GM19395 (cell line): ENCODE measurements around the gene PRCD.
A peak's percentile ranks its signal among the peaks of the same experiment; 100 is the strongest.

ENCODE experiments used
- ATAC-seq: cut with Tn5 transposase; IDR thresholded peaks from one replicate; pipeline ENCODE4 v1.9.1; 2021; ENCODE audit warnings: mild to moderate bottlenecking, moderate library complexity; ENCODE audit not compliant: unreplicated experiment

PRCD gene, protein sequence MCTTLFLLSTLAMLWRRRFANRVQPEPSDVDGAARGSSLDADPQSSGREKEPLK

DNA sequence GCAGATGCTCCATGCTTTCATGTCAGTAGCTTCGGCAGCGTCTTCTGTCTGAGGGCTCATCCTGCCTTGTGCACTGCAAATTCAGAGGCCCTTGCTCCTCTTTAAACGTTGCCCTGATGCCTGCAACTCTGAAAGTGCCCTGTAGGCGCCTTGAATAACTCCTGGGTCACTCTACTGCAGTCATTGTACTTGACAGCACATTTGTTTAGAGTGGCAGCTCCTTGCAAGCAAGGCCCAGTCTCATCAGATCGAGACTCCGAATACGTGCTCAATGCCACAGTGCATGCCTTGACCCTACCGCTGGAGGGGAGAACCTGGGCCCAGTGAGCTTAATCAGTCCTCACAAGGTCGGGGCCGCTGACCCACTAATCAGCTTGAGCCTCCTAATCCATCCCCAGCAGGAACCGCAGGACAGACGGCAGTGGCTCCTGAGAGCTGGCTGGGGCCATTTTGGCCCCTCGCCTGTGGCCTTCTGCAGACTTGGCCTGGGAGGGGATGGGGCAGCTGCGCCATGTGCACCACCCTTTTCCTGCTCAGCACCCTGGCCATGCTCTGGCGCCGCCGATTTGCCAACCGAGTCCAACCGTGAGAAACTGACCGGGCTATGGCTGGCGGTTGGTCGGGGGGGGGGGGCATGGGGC lies at the start of gene PRCD:
PRCD (plus strand) TSS at position 414 of the 641 bp plus-strand sequence; CDS start at position 512, 98 bp downstream.
- no peak for ATAC-seq

DNA sequence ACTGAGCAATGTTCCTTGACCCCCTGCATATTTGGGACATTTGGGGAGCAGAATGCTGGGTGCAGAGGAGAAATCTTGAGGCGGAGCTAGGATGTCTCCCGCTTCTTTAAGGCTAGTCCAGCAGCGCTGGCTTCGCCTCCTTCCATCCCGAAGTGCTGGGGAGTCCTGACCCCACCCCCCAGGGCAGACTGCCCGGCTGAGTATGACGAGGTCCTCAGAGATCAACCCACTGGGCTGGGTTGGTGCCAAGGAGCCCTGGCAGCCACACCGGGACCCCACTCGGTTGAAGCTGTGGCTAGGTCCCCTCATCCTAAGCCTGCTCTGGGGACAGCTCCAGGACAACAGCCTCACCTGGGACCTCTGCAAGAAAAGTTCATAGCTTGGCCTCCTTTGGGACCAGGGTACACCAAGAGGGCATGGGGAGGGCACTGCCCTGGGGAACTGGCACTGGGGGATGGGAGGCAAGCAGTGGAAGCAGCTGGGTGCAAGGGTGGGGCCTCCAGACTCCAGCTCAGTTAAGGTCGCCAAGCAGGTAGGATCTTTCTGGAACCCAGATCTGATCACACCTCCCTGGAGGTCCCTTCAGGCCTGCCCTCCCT lies 49.6 kb upstream of the PRCD start:
- no peak for ATAC-seq

DNA sequence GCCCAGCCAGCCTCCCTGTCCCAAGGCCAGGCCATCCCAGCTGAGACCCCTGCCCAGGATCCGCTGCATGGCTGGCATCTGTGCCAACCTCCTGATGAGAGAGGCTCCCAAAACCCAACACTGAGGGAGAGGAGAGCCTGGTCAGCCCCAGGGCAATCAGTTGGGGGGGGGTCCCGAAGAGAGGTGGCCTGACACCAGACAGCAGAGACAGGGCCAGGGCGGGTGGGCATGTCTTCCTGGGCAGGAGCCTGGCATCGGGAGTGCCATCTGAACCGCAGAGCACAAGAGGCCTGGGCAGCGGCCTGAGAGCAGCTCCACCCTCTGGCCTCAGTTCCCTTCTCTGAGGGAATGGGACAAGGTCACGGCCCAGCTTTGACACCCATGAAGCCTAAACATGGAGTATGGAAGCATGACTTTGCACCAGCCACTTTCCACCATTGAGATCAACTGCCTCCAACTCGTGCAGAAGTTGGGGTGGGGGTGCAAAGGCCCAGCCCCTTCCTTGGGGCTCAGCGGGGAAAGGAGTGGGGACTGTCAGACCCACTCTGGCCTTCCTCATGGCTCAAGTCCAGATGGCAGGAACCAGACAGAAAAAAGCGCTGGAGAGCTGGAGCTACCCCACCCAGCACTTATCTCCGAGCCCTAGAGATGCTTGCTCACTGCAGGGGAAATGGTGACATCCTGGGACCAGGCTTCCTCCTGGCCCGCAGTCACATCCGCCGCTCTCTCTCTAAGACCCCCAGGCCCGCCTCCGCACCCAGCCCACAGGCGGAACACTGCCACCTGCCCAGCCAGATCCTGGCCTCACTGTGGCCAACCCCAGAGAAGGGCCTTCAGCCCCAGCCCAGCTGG lies 48.3 kb upstream of the PRCD start:
- ATAC-seq = peak; percentile 7

DNA sequence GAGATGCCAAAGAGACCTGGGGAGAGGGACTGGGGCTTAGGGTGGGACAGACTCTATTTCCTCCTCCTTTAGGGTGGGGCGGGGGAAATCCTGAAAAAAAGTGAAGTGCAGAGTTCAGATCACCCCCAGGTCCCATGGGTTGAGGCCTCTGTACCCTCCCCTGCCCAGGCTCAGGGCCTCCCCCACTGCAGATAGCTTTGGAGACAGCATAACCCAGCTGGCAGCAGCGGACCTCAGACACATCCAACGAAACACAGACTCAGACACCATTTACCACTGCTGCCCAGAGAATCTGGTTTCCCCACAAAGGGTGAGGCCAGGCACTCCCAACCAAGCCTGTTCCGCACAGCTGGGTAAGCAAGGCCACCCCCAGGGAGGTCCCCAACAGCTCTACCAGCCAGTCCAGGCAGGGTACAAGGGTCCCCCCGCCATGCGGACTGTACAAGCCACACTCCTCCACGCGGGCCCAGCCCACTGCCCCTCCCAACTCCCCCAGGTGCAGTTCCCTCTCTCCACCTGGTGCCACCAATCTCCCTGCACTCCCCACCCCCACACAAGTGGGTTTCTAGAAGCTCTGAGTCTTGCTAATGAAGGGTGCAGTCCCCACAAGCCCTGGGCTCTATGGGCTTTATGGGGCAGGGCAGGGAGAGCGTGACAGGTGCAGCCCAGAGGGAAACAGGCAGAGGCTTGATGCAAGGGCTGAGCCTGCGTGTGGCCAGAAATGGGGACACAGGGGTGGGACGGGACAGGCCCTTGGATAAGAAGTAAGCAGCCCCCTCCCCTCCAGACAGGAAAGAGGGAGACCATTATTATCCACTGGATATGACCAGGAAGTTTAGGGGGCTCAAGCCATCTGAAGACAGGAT lies 47.5 kb upstream of the PRCD start:
- ATAC-seq = peak; percentile 37

DNA sequence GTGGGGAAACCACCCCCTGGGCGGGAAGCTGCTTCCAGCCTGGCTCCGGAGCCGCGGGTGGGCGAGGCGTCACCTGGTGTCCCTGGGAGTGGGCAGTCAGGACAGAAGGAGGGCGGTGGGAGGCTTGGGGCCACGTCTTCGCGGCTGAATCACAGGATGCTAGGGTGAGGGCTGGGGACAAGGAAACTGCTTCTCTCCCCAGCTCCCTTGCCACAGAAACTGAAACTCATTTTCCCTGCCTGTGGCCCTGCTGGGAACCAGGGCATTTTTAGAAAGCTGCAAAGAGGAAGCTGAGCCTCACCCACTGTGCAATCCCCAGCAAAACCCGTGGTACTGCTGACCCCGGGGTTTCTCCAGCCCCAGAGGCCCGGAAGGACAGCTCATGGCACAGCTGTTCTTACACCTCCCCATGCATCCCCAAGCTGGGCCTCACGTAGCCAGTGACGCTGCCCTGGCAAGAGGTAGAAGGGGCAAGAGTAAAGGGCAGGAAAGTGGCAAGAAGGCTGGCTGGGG lies 46.8 kb upstream of the PRCD start:
- ATAC-seq = peak; percentile 40

DNA sequence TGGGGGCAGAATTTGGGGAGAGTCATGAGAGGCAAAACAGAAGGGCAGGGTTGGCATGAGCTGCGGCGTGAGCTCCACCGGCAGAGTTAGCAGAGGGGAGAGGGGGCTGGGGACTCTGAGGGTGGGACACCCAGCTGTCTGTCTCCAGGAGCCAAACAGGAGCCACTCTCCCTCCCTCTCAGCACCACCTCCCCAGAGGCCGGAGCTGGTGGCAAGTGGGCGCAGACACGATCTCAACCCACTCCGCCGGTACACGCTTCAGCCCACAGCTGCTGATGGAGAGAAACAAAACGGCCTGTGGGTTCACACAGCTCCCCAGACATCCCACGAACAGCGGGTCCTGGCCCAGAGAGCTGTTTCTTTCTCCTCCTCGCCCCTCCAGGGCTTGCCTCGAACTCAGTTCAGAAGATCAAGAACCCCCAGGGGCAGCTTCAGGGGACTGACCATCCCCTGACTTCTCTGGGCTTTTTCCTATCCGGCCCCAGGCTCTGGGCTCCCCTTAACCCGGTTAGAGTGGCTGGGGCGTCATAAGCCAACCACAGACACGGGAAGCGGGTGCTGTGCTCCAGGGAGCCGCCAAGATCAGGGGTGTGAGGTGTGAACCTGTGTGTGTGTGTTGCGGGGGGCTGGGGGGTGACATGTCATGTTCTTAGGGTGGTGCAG lies 46.2 kb upstream of the PRCD start:
- no peak for ATAC-seq

DNA sequence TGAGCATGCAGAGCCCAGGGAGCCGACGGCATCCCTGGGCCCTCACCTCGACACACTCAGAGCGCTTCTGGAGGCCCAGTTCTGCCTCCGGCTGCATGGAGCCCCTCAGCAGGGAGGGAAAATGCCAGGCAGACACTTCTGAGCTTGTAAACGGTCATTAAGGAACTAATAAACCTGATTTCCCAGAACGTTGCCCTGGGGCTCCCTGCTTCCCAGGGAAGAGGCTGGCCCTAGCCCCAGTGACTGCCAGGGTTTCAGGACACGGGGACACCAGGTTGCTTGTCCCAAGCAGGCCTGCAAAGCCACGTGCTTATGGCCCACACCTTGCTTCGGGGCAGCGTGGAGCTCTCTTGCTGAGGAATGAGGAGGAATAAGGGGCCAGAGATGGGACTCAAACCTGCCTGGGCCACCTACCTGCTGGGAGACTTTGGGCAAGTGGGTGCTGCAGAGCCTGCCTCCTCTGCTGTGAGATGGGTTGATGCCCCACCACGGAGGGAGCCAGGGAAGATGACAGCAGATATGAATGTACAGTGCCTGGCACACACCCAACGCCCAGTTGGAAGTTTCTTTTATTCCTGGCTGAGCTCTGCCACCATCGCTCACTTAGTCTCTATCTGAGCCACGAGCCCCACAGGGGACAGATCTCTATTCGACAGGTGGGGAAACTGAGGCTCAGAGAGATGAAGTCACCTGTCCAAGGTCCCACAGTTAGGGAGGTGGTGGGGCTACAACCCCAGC lies 44.0 kb upstream of the PRCD start:
- ATAC-seq = no peak

DNA sequence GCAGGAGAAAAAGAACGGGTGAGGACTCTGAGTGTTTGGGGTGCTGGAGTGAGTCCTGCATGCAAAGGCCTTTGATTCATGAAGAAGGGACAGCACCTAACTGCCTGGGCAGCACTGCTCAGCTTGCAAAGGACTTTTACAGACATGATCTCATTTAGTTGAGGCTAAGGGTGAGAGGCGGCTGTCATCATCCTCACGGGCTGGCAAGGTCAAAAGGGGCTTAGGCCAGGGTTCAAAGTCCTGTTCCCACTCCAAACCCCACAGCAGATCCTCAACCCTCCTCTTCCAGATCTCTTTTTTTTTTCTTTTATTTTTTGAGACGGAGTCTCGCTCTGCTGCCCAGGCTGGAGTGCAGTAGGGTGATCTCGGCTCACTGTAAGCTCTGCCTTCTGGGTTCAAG lies 43.4 kb upstream of the PRCD start:
- no peak for ATAC-seq

DNA sequence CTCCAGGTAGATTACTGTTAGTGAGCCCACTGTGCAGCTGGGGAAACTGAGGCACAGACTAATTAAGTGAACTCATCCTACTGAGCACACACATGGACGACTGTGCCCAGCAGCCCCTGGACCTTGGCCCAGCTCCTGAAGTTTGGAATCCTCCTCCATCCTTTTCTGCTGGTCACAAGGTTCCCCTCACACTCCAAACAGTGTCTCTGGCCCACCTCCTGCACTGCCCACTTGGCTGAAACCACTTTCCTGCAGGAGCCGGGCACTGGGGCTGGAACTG lies 42.2 kb upstream of the PRCD start:
- no peak for ATAC-seq

DNA sequence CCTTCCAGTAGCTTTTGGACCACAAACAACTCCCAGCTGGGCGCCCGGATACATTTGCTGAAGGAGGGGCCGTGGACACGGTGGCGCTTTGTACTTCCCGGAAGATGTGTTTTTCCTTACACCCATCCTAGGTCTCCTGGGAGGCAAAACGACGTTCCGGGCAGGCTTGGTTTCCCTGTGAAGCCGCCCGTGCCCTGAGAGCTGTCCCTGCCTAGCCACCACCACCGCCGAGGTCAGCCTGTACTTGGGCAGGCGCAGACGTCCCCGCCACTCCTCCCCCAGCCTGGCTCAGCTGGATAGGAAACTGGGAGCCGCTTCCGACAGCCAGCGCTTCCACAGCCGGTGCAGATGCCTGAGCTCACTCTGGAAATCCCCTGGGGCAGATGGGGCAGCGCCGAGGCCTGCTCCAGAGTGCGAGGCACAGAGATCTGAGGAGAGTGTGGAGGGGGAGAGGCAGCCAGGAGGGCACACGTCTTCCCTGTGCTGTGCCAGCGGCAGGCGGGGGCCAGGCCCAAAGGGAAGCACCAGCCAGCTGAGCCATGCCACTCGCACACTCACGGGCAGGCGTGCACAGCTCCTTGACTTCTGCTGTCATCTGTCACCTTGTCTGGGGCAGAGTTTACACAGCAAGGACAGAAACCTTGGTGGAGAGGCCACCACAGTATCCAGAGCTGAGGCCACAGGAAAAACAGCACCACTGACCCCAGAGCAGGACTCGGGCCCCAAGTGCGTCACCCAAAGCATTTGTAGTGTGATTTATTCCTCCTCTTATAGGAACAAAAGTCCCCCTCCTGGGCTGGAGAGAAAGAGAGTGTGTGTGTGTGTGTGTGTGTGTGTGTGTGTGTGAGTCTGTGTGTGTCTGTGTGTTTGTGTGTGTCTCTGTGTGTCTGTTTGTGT lies 41.6 kb upstream of the PRCD start:
- no peak for ATAC-seq

DNA sequence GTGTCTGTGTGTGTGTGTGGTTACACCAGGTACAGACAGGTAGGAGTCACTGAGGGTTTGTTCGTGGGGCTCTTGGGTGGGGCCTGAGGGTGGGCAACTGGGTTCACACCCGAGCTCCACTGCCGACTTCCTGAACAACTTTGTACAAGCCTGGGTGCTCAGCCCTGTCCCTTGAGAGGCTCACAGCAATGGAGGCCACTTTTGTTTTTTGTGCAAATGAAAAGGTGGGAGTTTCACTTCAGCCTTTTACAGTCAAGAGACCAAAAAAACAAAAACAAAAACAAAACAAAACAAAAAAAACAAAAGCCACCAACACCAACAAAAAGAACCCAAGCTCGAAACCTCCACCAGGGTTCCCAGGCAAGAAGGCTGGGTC lies 41.0 kb upstream of the PRCD start:
- no peak for ATAC-seq

DNA sequence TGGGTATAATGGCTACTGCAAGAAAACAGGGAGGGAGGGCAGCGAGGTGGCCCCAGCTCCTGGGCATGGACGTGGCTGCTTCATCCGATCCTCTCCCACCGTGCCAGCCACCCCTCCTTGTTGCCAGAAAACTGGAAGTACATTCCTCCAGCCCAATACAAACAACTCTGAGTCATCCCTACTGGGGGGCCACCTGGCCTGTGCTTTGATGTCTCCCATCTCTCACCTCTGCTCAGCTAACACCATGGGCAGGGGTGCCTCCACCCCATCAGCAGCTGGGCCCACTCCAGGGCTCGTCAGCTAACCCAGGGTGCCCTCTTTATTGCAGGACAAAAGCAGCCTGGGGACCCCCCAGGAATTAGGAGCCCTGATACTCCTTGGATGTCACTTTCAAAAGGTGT lies 40.6 kb upstream of the PRCD start:
- no peak for ATAC-seq

DNA sequence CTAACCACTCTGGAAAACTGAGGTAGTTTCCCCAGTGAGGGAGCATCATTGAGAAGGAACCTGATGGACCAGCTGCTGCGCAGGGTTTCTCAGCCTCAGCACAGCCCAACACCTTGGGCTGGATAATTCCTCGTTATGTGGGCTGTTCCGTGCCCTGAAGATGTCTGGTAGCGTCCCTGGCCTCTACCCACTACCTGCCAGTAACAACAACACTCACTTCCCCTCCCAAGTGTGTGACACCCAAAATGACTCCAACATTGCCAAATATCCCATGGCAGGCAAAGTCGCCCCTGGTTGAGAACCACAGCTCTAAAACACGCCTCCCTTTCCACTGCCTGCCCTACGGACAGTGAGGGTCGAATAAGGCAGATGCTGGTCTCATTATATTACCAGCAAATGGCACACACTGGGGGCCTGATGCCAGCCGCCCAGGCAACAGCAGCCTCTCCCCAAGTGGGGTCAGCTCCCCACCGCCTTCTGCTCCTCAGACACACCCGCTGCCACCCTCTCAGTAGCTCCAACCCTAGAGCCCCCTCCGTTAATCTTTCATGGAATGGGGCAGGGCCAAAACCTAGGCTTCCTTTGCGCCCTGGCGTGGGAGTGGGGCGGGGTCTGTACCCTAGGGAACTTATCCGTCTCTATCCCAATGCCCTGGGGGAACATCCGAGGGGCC lies 39.6 kb upstream of the PRCD start:
- no peak for ATAC-seq

DNA sequence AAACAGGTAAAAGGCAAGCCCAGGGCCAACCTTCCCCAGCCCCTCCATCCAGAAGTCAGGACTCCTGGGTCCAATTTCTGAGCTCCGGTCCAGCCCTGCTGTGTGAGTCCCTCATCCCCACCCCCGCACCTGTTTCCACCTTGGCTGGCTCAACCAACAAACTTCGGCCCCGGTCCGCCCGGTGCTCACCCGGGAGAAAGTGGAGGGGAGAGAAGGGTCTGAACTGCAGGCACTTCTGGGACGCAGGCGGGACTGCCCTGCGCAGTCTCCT lies 39.2 kb upstream of the PRCD start:
- peak; percentile 18 for ATAC-seq

DNA sequence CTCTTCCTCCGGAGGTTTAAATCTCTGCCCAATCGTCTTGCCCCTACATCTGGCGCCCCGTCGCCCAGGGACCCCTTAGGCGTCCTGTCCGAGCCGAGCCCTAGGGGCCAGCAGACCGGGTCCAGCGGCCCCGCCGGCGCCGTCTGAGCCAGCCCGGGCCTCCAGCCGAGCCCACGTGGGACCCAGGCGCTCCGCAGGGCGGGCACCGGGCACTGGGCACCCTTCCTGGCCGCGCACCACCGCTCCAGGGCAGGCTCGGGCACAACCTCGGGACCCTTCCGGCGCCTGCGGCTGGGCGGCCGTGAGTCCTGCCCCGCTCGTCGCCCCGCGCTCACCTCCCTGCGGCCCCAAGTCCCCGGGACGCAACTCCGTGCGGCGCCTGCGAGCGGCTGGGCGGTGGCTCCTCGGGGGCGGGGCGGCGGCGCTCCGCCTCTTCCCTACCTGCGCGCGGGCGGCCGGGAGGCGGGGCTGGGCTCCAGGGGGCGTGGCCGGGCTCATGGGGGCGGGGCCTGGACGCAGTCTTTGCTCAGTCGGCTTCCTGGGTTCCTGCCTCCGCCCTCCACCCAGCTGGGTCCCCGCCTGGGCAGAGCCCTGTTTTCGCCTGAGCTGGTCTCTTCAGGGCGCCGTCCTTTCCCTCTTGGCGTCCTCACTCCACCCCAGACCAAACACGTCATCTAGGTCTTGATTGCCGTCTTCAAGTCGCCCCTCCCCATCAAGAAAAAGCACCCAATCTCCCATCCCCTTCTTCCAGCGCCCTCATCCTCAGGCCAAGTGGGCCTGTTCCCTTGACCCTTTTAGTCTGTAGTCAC lies 38.6 kb upstream of the PRCD start, which contains the start of gene RHBDF2:
RHBDF2 (minus strand) TSS at position 406 of the 809 bp plus-strand sequence. CDS start 19,899 bp downstream, outside the sequence.
- ATAC-seq = peak; percentile 58

DNA sequence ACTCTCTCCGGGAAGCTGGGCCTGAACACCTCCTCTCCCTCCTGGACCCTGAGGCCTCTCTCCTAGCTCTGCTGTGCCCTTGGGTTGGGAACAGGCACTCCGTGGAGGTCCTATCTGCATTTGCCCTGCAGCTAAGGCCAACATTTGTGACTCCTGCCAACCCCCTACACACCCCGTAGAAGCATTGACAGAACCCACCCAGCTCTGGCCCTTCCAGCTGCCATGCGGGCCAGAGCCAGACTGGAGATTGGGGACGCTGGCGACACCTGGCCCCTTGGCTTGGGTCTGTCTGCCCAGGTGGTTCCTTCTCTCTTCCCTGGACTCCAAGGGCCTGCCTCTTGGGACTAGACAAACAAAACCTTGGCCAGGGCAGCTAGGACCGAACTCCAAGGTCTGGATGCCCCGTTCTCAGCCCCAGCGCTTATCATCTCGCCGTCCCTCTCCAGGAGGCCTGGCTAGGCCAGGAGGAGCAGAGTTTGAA lies 38.0 kb upstream of the PRCD start:
- ATAC-seq = no peak
